Measurements from ENCODE around the gene CCDC172. TPM values are rescaled to one million over a fixed set of nuclear protein-coding genes. Genes with fewer than 3 reads are reported as not detected.

The CCDC172 gene
- total RNA-seq, 4 donors from 2014 or later = not detected

- H3K27ac ChIP-seq = no peak overlapping the region
- TF ChIP-seq POLR2A (IDR thresholded peaks at IDR 0.05) = no peak
- 90 to 96% methylated on average over 1 of the region's 1 CpG for WGBS, 2 donors
- DNase-seq (ENCODE audit: low spot score in 2 of 2) = no peak
- no peak overlapping the region for H3K4me3 ChIP-seq
- no peaks in the 10 kb centered on the region for H3K4me1 ChIP-seq
- H3K36me3 ChIP-seq = no peaks in the 10 kb centered on the region
- no peaks in the 10 kb centered on the region for H3K27me3 ChIP-seq
- no peaks in the 10 kb centered on the region for H3K9me3 ChIP-seq
Measured at GRCh38 chr10:116421815-116422214, 97.6 kb downstream of the CCDC172 start.

GRCh38 chr10:116427671-116428070 is 103.4 kb downstream of the CCDC172 start, which contains the start of gene PNLIPRP3:
Gene PNLIPRP3 (plus strand): TSS chr10:116427847. CDS start chr10:116428013, 166 bp downstream.
- no peak within 1 kb of the TSS for H3K27ac ChIP-seq
- H3K4me3 ChIP-seq = no peak within 1 kb of the TSS
- 85 to 86% methylated on average over 2 of the region's 2 CpGs for WGBS, 2 donors
- no peaks in the 10 kb centered on the region for H3K9me3 ChIP-seq
- TF ChIP-seq EP300 (IDR thresholded peaks at IDR 0.05) = no peak
- TF ChIP-seq CTCF (IDR thresholded peaks at IDR 0.05) = no peak
- TF ChIP-seq POLR2A (IDR thresholded peaks at IDR 0.05) = no peak
- no peaks in the 10 kb centered on the region for H3K4me1 ChIP-seq
- no peak for DNase-seq (ENCODE audit: low spot score in 2 of 2)
- H3K27me3 ChIP-seq = no peaks in the 10 kb centered on the region
- H3K36me3 ChIP-seq = no peaks in the 10 kb centered on the region

GRCh38 chr10:116429288-116429977 is 105.2 kb downstream of the CCDC172 start:
- TF ChIP-seq POLR2A (IDR thresholded peaks at IDR 0.05) = no peak
- TF ChIP-seq EP300 (IDR thresholded peaks at IDR 0.05) = no peak
- no peak for TF ChIP-seq CTCF (IDR thresholded peaks at IDR 0.05)
- WGBS, 2 donors = 58 to 62% methylated on average over 4 of the region's 4 CpGs
- H3K4me1 ChIP-seq = no peaks in the 10 kb centered on the region

More at GRCh38 chr10:116429288-116429977, 105.2 kb downstream of the CCDC172 start:
- Histone ChIP-seq H3K9me3 (no peaks in the 10 kb centered on the region), H3K27ac (no peak overlapping the region), H3K27me3 (no peaks in the 10 kb centered on the region), H3K4me3 (no peak overlapping the region), H3K36me3 (no peaks in the 10 kb centered on the region)
- DNase-seq (ENCODE audit: low spot score in 2 of 2) = no peak

Small RNA genes within 50 kb of the gene (small RNA-seq; reads per million reads assigned to genes)
- not detected for gene SNRPGP6

Other genes starting within 250 kb of the CCDC172 start
- gene GFRA1, start 51.2 kb upstream of the CCDC172 start, total RNA-seq = 100 to 1,000 TPM in 1 of 4 donors, 10 to 100 TPM in 3; 57.9 to 104 (median 61.6) TPM
- not detected for gene PNLIPRP3, start 103.4 kb downstream of the CCDC172 start, total RNA-seq
- 10 to 100 TPM in 1 of 4 donors, 1 to 10 TPM in 3; 1.1 to 11.4 (median 2.7) TPM for gene PNLIP, start 221.5 kb downstream of the CCDC172 start, total RNA-seq

Measured in tibial nerve (tissue), 4 donors.